Glutamatergic neuron (in vitro differentiated cells): Measurements from ENCODE around the gene SEC23IP. TPM values are rescaled to one million over a fixed set of nuclear protein-coding genes. Genes with fewer than 3 reads are reported as not detected.
"Not testable (repeated sequence)": the region's sequence is repeated elsewhere in the genome, so short reads cannot be mapped to it uniquely, and the experiment has no call there.

ENCODE experiments used
- DNase-seq: peaks from one replicate; pipeline ENCODE4 v3.0.0; 2022
- H3K27ac Mint-ChIP-seq: one replicate; pipeline ENCODE4 v1.8.0; 2020; ENCODE audit warnings: mild to moderate bottlenecking, mixed read lengths, inconsistent platforms; ENCODE audit not compliant: unreplicated experiment
- H3K27me3 Mint-ChIP-seq: one replicate; pipeline ENCODE4 v1.8.0; 2020; ENCODE audit warnings: mild to moderate bottlenecking, moderate library complexity, mixed read lengths, inconsistent platforms; ENCODE audit not compliant: unreplicated experiment
- H3K36me3 Mint-ChIP-seq: one replicate; pipeline ENCODE4 v1.8.0; 2020; ENCODE audit warnings: mild to moderate bottlenecking, mixed read lengths, inconsistent platforms; ENCODE audit not compliant: unreplicated experiment
- H3K4me1 Mint-ChIP-seq: one replicate; pipeline ENCODE4 v1.8.0; 2020; ENCODE audit warnings: mild to moderate bottlenecking, low read depth, mixed read lengths, inconsistent platforms; ENCODE audit not compliant: unreplicated experiment
- H3K4me3 Mint-ChIP-seq: one replicate; pipeline ENCODE4 v1.8.0; 2020; ENCODE audit warnings: mild to moderate bottlenecking, mixed read lengths, inconsistent platforms; ENCODE audit not compliant: unreplicated experiment
- H3K9me3 Mint-ChIP-seq: one replicate; pipeline ENCODE4 v1.8.0; 2020; ENCODE audit warnings: mild to moderate bottlenecking, moderate library complexity, mixed read lengths, inconsistent platforms; ENCODE audit not compliant: unreplicated experiment
- total RNA-seq: library from RNA; stranded (reverse); fragmentation: NEBNext Ultra II Directional; extraction: Animal tissue kit (Norgen Biotek cat#: 25700); gene quantifications from one replicate; pipeline ENCODE4 v1.2.1, GENCODE V29; 2021; ENCODE audit not compliant: unreplicated experiment
- TF ChIP-seq, protein P1 (sequence below): fragments of 200-600 bp; sonication (generic); IDR thresholded peaks from one replicate; pipeline ENCODE4 v1.5.0; 2021; ENCODE audit not compliant: partially characterized antibody, unreplicated experiment

Gene SEC23IP
- total RNA-seq, 1 donor from 2014 or later, result 65.0 TPM

DNA sequence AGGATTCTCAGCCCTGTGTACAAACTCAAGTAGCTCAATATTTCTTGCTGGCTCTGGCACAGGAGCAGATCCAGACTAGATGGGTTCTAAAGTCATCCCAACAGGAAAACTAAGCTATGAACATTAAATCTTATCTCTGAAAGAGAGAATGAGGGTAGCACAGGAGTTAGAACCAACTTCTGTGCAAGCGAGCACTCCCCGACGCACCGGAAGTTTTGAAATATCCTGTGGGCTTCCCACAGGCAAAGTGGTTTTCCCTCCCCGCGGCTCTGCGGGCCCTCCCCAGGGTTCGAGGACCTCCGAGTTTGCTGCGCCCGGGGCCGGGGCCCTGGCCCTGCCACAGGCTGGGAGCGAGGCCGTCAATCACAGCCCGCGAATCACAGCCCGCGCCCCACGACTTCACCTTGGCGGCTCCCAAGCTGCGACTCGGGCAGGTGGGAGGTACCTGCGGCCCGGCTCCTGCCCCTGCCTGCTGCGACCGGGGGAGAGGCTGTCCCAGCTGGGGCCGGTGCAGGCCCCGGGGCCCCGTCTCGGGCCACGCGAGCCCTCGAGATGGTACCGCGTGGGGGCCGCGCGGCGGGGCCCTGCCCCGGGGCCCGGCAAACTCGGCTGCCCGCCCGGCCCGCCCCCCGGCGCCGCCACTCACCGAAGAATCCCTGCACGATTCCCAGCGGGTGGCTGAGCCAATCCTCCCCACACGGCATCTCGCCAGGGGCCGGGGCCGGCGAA, 20.5 kb upstream of the SEC23IP start:
- TF ChIP-seq, protein P1, sequence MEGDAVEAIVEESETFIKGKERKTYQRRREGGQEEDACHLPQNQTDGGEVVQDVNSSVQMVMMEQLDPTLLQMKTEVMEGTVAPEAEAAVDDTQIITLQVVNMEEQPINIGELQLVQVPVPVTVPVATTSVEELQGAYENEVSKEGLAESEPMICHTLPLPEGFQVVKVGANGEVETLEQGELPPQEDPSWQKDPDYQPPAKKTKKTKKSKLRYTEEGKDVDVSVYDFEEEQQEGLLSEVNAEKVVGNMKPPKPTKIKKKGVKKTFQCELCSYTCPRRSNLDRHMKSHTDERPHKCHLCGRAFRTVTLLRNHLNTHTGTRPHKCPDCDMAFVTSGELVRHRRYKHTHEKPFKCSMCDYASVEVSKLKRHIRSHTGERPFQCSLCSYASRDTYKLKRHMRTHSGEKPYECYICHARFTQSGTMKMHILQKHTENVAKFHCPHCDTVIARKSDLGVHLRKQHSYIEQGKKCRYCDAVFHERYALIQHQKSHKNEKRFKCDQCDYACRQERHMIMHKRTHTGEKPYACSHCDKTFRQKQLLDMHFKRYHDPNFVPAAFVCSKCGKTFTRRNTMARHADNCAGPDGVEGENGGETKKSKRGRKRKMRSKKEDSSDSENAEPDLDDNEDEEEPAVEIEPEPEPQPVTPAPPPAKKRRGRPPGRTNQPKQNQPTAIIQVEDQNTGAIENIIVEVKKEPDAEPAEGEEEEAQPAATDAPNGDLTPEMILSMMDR, result no peak
- H3K9me3 Mint-ChIP-seq, result peaks cover 5% of the 10 kb centered on the region
- DNase-seq, result peak; percentile 47

DNA sequence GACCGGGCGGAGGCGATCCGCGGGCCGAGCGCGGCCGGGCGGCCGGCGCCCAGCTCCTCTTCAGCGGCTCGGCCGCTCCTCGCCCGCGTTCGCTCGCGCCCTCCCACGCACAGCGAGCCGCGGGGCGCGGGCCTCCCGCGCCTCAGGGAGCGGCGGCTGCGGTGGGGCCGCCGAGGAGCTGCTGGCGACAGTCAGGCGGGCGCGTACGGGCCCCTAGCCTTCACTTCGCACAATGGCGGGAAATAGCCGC, 20.0 kb upstream of the SEC23IP start, which contains the start of gene MCMBP:
Gene MCMBP, minus strand, starts transcription at position 234 of the 250 bp plus-strand sequence. CDS start 259 bp downstream, outside the sequence.
- no peak for DNase-seq
- Mint-ChIP-seq H3K27me3 (peaks cover 6% of the 10 kb centered on the region), H3K36me3 (no peaks in the 10 kb centered on the region), H3K4me3 (peak within 1 kb of the TSS; percentile 93), H3K4me1 (peaks cover 13% of the 10 kb centered on the region), H3K27ac (peak within 1 kb of the TSS; percentile 78), H3K9me3 (peaks cover 5% of the 10 kb centered on the region)
- TF ChIP-seq, protein P1, result no peak

More for the DNA sequence above, 20.5 kb upstream of the SEC23IP start:
- Mint-ChIP-seq H3K36me3 (no peaks in the 10 kb centered on the region), H3K27ac (peak overlapping the region; percentile 78), H3K4me1 (peaks cover 15% of the 10 kb centered on the region), H3K4me3 (peak overlapping the region; percentile 93), H3K27me3 (peaks cover 6% of the 10 kb centered on the region)

DNA sequence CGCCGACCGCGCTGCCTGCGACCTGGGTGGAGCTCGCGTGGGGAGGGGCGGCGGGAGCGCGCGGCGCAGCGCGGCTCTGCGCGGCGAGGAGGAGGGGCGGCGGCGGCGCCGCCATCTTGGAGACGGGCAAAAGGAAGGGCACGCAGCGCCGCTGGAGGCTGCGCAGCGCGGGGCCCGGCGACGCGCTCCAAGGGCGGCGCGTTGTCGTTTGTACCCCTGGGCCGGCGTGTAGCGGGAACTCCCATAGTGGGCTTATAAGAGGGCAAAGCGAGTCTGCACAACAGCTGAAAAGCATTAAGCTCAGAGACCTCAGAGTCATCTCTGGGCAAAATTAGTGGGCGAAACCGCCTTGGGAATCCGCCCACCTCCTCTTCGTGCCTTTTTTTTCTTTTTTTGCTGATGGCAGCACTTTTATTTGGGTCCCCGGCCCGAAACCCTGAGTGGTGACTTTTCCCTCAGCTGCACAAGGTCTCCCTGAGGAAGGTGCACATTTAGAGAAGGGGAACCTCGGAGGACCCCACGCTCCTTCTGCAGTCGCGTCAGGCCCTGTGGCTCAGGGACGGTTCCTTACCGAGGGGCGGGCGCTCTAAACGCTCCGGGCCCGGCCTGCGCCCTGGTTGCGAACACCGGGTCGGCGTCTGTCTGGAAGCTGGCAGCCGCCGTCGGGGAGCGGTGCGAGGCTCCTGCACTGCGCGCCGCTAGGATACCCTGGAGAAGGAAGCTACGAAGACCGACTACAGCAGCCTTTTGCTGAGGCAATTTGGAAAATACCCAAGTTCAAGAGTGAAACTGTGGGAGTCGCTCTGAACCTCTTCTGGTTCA, 19.5 kb upstream of the SEC23IP start:
- H3K9me3 Mint-ChIP-seq, result peaks cover 5% of the 10 kb centered on the region
- H3K4me3 Mint-ChIP-seq, result peak overlapping the region; percentile 79
- TF ChIP-seq, protein P1, result no peak
- peaks cover 13% of the 10 kb centered on the region for H3K4me1 Mint-ChIP-seq
- peak overlapping the region; percentile 64 for H3K27ac Mint-ChIP-seq
- no peaks in the 10 kb centered on the region for H3K36me3 Mint-ChIP-seq
- peaks cover 6% of the 10 kb centered on the region for H3K27me3 Mint-ChIP-seq
- peak; percentile 88 for DNase-seq

DNA sequence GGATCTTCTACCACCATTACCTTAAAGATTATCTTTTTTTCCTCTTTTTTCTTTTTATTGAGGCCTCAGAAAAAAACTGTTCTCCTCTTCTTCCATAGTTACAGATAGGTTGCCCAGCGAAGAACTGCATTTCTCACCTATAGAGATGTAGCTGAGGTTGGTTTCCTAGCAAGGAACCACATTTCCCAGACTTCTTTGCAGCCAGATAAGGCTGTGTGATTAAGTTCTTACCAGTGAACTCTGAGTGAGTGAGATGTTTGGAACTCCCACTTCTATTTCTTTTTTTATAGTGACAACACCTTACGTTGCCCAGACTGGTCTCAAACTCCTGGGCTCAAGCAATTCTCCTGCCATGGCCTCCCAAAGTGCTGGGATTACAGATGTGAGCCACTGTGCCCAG, 14.0 kb upstream of the SEC23IP start:
- no peak overlapping the region for H3K27ac Mint-ChIP-seq
- H3K27me3 Mint-ChIP-seq, result peaks cover 9% of the 10 kb centered on the region
- H3K4me3 Mint-ChIP-seq, result no peak overlapping the region
- no peak for DNase-seq
- TF ChIP-seq, protein P1, result no peak
- H3K9me3 Mint-ChIP-seq, result peaks cover 2% of the 10 kb centered on the region
- H3K36me3 Mint-ChIP-seq, result no peaks in the 10 kb centered on the region
- peaks cover 3% of the 10 kb centered on the region for H3K4me1 Mint-ChIP-seq

DNA sequence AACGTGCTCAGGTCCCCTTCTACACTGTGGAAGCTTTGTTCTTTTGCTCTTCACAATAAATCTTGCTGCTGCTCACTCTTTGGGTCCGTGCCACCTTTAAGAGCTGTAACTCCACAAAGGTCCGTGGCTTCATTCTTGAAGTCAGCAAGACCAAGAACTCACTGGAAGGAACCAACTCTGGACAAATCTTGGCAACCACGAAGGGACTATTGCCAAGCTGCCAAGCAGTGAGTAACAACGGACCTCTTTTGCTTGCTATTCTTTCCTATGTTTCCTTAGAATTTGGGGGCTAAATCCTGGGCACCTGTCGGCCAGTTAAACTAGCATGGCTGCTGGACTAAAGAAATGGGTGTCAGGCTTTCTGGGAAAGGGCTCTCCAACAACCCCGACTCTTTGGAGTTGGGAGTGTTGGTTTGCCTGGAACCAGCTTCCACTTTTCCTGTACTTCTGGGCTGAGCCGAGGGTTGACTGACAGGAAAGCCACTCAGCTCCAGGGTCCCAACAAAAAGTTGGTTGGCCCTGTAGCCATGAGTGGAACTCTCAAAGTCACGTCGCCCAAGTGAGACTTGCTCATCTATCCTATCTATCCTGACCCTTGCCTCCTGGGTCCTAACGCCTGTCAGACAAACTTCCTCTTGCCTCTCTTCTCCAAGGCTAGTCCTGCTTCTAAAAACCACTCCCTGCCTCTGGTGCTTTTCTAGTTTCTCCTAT, 8.5 kb upstream of the SEC23IP start:
- H3K9me3 Mint-ChIP-seq, H3K4me3 Mint-ChIP-seq, H3K4me1 Mint-ChIP-seq, H3K27ac Mint-ChIP-seq, H3K36me3 Mint-ChIP-seq, H3K27me3 Mint-ChIP-seq, DNase-seq: not testable (repeated sequence)

DNA sequence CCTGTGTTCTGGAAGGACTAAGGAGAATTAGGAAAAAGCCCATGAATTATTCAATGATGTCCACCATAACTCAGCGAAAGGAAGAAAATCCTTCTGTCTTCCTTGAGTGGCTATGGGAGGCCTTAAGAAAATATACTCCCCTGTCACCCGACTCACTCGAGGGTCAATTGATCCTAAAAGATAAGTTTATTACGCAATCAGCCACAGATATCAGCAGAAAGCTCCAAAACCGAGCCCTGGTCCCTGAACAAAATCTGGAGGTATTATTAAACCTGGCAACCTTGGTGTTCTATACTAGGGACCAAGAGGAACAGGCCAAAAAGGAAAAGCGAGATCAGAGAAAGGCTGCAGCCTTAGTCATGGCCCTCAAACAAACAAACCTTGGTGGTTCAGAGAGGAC, 6.5 kb upstream of the SEC23IP start:
- H3K9me3 Mint-ChIP-seq, H3K4me3 Mint-ChIP-seq, H3K4me1 Mint-ChIP-seq, H3K36me3 Mint-ChIP-seq, DNase-seq, H3K27ac Mint-ChIP-seq, H3K27me3 Mint-ChIP-seq: not testable (repeated sequence)

DNA sequence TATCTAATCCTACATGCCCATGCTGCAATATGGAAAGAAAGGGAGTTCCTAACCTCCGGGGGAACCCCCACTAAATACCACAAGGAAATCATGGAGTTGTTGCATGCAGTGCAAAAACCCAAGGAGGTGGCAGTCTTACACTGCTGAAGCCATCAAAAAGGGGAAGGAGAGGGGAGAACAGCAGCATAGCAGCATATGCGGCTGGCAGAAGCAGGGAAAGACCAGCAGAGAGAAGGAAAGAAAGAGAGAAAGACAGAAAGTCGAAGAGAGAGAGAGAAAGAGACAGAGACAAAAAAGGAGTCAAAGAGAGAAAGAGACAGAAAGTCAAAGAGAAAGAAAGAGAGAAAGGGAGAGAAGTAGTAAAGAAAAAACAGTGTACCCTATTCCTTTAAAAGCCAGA, 3.8 kb upstream of the SEC23IP start:
- DNase-seq, H3K4me1 Mint-ChIP-seq, H3K9me3 Mint-ChIP-seq, H3K36me3 Mint-ChIP-seq, H3K27me3 Mint-ChIP-seq, H3K4me3 Mint-ChIP-seq: not testable (repeated sequence)
- peak overlapping the region; percentile 62 for H3K27ac Mint-ChIP-seq

DNA sequence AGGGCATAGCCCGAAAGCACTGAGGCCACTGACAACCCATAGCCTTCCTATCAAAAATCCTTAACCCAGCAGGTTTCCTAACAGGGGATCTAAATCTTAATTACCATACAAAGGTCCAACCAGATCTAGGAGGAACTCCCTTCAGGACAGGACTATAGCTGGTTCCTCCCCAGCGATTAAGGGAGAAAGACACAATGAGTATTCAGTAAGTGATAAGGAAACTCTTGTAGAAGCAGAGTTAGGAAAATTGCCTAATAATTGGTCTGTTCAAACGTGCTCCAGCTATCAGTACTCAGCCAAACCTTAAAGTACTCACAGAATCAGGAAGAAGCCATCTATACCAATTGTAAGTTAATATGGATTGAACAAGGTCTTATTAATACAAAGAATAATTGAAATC, 3.3 kb upstream of the SEC23IP start:
- not testable (repeated sequence) for H3K4me3 Mint-ChIP-seq, H3K4me1 Mint-ChIP-seq, DNase-seq, H3K27me3 Mint-ChIP-seq, H3K36me3 Mint-ChIP-seq, H3K9me3 Mint-ChIP-seq, H3K27ac Mint-ChIP-seq
